ENCODE measurements around the gene IZUMO3.
"Not testable (repeated sequence)": the region's sequence is repeated elsewhere in the genome, so short reads cannot be mapped to it uniquely, and the experiment has no call there.

IZUMO3 gene, protein sequence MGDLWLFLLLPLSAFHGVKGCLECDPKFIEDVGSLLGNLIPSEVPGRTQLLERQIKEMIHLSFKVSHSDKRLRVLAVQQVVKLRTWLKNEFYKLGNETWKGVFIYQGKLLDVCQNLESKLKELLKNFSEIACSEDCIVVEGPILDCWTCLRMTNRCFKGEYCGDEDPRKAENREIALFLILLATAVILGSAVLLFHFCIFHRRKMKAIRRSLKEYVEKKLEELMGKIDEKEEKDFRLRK

DNA sequence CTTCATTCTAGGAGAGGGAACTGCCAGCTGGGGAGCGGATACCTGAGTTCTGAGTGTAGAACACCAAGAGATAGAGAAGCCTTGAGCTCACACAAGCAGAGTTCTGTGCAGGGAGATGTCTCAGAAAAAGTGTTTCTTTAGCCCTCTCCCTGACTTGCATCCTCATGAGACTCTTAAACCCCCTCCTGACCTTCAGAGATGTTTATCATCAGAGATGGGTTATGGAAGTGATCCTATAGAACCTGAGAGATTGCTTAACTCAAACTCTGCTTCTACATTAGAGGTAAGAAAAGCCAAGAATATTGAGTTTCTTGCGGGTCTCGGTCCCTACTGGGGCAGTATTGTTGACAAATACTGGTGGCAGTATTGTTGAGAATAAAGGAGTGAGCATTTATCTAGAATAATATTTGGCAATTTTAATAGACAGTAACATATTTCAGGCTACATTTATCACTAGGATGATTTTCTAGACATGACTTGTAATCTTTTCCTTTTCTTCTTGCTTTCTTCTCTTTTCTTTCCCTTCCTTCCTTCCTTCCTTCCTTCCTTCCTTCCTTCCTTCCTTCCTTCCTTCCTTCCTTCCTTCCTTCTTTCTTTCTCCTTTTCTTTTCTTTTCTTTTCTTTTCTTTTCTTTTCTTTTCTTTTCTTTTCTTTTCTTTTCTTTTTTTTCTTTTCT lies at the start of gene IZUMO3:
Gene IZUMO3 (minus strand): TSS at position 51 of the 676 bp plus-strand sequence. CDS start 248 bp downstream, outside the sequence.
- DNase-seq = no peak

DNA sequence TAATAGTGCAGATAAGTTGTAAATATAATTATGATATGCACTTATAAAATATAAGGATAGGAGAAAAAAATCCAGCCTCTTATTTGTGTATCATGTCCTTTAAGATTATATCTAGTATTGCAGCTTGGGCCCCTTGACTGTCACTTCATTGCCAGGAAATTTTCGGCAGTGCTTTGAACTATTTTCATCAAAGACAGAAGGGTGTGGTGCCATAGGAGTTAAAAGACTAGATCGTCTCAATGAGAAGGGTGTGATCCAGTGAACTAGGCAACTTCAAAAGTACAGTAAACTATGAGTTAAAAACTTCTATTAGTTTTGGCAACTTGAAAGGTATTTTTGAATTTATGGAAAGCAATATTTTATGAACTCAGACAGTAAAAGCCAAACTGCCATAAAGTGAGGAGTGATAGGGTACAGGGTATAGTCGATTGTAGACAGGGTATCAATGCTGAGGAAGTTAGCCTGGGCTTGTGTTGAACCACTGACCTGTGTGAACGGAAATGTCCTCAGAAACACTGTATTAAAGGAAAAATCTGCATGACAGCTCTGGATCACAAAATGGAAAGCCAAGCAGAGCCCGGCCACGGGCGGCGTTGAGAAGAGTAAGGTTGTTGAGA lies 48.6 kb upstream of the IZUMO3 start:
- DNase-seq = no peak

DNA sequence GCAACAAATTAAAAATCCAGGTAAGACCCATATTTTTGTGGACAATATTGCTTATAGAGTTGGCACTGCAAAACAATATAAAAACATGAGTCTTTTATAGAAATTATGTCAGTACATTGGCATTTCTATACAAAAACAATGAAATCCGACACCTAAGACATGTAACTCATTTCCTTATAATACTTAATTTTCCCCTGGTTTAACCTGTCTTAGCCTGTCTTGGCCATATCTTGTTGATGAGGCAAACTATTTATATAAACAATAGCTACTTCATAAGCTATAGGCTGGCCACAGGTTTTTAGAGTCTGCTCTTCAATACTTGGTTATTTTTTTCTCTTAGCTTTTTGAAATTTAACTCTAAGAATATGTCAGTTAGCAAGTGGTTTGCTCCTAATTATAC lies 44.7 kb upstream of the IZUMO3 start:
- no peak for DNase-seq

DNA sequence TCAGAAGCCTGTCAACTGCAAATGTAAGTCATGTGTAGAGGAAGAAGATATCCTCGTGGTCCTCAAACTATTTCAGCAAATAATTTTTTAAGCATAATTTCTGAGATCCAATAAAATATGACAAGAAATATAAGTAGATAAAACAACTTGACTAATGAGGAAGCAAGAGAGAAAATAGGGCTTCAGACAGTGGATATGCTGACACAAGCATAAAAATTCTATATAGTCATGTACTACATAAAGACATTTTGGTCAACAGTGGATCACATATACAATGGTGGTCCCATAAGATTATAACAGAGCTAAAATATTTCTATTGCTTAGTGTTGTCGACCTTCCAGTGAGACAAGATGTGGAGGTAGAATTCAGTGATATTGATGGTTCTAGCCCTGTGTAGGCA lies 42.2 kb upstream of the IZUMO3 start:
- DNase-seq = no peak

DNA sequence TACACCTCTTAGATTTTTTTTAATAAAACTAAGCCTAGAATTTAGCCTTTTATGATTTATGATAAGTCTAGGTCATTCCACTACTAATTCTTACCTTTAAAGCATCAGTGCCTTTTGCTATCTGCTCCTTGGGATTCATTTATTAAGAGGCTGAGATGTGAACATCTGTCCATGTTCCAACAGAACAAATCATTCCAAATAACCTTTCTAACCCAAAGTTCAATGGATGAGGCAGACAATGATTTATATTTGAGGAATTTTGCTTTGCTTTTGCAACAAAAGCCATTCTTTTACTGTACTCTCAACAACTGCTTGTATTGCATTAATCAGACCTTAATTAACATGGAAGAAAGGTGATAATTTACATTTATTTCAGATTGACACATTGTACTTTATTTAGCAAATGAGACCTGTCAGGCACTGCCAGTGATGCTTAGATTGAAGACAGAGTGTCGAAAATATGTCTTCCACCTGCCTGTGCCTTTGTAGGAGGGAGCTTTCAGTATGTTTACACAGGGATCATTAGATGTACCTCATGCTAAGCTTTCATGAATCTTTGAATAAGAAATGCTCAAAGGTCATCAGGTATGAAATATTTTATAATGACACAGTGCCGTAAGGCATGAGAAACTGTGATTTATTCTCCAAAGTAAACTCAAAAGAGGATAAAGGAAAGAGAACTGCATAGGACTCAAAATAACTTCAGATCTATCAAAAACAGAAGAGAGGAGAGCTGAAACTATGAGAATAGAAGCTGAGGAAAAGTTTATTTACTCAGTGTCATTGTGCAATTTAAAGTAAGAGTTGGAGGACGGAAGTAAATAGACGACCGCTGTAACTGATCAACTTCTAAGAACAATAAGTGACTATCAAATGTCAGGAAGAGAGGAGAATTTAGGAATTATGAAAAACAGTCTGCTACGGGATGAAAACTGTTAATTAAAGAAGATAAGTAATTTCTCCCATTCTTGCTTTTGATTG lies 36.7 kb upstream of the IZUMO3 start:
- DNase-seq = no peak

DNA sequence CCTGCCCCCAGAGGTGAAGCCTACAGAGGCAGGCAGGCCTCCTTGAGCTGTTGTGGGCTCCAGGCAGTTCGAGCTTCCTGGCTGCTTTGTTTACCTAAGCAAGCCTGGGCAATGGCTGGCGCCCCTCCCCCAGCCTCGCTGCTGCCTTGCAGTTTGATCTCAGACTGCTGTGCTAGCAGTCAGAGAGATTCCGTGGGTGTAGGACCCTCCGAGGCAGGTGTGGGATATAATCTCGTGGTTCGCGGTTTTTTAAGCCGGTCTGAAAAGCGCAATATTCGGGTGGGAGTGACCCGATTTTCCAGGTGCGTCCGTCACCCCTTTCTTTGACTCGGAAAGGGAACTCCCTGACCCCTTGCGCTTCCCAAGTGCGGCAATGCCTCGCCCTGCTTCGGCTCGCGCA lies 34.3 kb upstream of the IZUMO3 start:
- not testable (repeated sequence) for DNase-seq

DNA sequence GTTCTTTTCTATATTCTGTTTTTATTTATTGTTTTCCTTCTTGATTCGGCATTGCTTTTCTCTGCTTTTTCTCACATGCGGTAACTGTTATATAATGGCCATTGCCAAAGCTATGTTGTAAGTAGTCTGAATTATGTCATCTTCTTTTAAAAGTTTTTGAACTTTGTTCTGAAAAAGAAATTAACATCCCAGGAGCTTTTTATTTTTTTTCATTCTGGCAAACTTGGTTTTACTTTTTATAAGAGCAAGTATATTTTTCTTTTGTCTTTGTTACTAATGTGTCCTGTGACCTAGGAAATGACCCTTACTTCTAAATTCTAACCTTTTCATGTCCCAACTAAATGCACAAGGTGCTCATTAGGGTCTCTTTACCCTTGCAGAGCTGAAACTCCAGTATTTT lies 26.7 kb upstream of the IZUMO3 start:
- DNase-seq = no peak

DNA sequence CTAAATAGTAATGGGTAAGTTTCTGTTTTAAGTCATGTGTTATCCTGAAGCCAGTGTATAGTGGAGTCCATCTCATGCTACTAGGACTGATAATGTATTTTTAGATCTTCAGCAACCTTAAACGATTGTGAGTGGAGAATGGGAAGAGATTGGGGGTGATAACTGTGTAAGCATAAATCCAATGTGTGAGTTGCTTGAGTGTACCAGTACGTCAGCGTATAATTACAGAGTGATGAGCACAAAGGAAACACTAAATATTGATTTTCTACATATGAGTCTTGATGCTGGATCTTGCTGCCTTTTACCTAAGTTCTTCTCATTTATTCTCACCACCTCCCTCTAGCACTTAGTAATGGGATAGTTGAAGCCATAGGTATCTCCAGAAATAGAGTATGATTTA lies 16.3 kb upstream of the IZUMO3 start:
- no peak for DNase-seq

DNA sequence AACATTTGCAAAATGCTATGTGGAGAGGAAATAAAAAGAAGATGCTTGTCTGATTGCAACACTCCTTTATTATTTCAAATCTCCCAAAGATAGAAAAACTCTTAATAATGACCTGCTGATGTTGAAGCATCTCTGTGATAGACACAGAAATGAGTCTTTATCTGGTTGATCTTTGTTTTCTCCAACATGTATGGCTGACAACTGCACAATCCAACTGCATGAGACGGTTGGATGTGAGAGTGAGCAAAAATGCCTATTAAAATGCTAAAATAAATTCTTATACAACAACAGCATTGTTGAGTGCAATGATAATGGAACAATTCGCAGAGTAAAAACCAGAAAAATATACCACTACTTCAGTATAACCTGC lies 7.5 kb upstream of the IZUMO3 start:
- DNase-seq = no peak

DNA sequence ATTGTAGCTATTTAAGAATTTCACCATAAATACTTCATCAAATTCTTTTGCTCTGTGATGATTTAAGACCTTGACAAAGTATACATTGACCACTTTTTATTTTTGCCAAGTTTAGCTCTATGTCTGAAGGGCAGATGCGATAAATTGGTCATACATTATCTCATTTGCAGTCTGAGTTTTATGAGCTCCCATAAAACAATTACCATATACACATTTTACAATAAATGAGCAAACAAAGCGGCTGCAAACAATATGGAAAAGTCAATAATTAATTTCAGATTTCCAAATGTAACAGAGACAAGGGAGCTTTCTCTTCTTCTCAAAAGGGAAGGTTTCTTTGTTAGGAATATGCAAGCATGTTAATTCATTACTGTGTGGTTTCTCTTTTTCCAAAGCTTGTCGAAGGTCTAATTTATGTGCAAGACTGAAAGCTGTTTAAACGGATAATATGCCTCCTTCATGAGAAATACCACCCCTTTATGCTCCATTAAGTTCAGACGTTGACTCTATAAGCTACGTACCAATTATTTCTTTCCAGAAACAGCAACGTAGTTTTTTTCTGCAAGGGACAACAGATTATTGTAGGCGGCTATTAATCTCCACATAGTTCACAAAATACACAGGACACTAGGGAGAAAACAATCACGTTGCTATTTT lies 7.0 kb upstream of the IZUMO3 start:
- DNase-seq = no peak

DNA sequence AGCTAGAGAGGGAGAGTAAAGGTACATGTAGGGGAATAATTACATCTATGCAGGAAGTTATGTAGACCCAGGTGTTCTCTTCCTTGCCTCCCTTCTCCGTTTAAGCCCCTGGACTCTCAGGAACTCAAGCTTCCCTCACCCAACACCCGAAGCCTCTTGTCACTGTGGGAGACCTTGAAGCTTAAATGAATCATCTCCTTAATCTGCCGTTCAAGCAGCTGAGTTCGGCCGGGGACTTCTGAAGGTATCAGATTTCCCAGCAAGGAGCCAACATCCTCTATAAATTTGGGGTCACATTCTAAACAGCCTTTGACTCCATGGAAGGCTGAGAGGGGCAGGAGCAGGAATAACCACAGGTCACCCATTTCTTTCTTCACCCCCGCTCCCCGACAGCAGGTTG lies 412 bp downstream of the IZUMO3 start:
- DNase-seq = no peak

DNA sequence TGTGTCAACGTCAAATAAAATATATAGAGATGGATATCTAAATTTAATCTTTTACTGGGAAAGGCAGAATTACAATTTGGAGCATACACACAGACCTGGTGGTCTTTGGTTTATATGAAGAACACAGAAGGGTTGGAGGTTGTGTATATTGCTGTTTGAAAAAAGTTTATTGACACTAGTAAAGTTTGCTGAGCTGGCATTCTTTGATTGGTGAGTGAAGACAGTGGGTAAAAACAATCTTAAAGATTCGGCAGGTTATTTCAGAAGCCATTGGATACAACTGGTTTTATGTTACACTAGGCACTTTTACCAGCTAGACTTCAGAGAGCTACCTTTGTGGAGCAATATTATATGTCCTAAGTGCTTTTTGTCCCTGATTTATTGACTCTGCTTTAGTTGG lies 27.2 kb downstream of the IZUMO3 start:
- no peak for DNase-seq

DNA sequence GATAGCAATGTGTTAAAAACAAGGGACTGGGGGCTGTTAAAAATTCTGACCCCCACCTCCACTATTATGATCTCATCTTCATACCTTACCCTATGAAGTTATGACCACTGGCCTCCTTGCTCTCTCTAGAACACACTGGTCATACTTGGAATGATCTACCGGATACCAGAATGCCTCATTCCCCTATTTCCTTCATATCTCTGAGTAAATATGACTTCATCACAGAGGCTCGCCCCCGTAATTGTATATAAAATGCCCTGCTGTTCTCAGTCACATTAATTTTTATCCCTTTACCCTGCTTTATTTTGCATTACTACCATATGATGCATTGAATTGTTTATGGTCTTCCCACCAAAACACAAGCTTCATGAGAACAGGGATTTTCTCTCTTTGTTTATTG lies 29.2 kb downstream of the IZUMO3 start:
- no peak for DNase-seq

DNA sequence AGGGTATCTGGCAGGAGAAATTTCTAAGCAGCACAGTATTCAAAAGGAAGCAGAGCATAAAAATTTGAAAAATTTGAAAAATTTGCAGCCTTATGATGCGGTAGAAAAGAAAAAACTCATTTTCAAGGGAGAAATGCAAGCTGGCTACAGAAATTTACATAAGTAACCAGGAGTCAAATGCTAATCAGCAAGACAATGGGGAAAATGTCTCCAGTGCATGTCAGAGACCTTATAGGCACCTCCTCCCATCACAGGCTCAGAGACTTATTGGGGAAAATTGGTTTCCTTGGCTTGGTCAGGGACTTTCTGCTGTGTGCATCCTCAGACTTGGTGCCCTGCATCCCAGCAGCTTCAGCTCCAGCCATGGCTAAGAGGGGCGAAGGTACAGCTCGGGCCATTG lies 35.8 kb downstream of the IZUMO3 start:
- no peak for DNase-seq

DNA sequence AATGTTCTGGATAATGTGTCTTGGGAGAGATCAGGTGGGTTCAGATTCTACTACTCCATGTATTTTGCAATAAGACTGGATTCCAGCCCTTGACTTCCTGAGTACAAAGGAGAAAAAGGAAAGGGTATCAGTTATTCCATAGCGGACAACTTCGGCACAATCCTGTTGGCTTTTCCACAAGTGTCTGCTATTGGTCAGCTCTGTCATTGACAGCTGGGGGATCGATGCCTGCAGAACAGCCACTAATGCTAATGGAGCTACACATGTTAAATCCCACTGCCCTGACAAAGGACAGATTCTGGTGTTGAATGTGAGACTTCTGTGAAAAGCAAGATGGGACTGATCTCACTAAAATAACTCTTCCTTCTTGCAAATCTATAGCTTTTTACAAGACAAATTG lies 41.2 kb downstream of the IZUMO3 start:
- no peak for DNase-seq

DNA sequence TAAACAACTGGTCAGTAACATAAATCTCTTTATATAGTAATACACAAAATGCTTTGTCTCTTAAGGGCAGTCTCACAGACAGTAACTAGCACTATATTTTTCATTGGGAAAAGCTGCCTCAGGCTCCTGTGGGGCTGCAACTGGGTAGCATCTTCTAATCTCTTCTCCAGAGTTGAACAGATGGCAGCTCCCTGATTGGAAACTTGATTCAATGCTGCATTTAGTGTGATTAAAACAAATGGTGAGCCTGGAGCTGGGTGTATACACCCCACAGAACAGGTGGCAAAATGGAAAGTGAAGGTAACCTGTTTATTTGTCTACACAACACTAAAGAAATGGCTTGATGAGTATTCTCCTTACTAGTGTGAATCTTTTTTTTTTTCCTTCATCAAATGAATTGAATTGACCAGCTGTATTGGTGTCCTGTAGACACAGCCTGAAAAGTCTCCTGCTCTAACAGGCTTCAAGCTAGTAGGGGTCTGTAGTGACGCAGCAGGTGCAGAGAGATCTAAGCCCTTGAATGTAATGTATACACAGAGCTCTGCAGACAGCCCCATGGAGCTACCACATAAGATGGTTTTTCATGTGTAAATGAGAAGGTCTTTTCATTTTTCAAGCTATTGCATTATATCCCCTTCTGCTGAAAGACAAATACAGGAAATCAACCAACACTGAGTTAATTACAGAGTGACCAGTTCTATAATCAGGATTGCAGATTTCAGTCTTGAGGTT lies 43.3 kb downstream of the IZUMO3 start:
- no peak for DNase-seq

DNA sequence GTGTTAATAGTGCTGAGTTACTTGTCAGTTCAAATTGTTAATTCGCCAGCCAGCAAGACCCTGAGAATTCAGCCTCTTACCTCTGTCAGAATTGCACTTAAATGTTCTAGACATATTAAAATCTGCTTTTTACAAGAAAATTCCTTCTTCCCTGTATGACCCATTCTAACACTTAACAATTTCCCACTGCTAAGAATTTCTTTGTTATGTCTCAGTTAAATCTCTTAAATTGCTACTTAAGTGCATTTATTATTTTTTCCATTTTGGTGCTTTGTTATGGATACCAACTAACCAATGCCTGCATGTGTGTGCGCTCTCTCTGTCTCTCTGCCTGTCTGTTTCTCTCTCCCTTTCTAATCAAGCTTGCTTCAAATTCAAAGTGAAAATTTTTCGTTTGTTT lies 44.9 kb downstream of the IZUMO3 start:
- no peak for DNase-seq

DNA sequence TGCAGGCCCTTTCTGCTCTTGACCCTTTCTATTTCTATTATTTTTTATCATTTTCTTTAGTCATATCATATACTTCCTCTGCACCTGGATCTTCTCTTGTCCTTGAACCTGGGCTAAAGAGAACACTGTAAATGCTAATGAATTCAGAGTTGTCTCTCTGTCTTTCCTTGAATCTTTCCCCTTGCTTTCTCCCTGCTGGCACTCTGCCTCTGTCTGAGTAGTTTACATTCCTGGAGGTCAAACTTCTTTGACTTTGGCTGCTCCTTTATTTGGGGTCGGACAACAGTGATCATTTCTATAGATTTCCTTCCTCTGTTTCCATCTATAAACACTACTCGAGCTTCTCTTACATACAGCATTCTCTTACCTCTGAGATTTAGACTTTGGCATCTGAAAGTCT lies 47.1 kb downstream of the IZUMO3 start:
- no peak for DNase-seq

DNA sequence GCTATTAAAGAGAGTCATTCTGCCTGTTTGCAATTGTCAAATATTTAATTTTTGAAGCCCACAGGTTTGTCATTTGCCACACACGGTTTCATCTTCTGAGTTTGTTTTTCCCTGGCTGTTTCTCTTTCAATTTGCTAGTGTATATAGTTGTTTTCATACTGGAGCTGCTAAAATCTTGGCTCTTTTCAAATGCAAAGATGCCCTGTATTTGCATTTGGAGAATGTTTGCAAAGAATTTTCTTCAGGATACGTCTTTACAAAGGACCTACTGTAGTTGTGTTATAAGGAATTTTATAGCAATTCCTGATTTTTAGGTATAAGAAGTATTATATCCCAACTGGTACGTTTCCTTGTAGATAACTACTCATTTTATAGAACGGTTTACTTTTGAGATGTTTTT lies 48.0 kb downstream of the IZUMO3 start:
- no peak for DNase-seq

Measured in activated CD4-positive, CD25-positive, alpha-beta regulatory T cell treated with anti-CD3 and anti-CD28 coated beads, Interleukin-2, amount 50 U/mL, for 72 hours (primary cell).